IMR-90 (cell line): ENCODE results near the gene C19orf25. TPM values are rescaled to one million over a fixed set of nuclear protein-coding genes. Genes with fewer than 3 reads are reported as not detected.

Experiments used
- ATAC-seq: fragments of 200-7000 bp; cut with Tn5 transposase; 2 replicates; pipeline ENCODE4 v1.9.1; 2020; ENCODE audit warnings: low read depth, mild to moderate bottlenecking, moderate library complexity
- BruUV-seq: library from RNA; stranded (reverse); fragments of 400-500 nt; replicated peaks from 2 replicates; lab custom pipeline; 2021; lab: Mats Ljungman, UMichigan
- CTCF ChIA-PET: fragments of 300-600 bp; formaldehyde crosslinking; extraction: SDS; loops from one replicate; lab custom pipeline; 2021; ENCODE audit warnings: antibody characterized with exemption; lab: Yijun Ruan, JAX
- POLR2A ChIA-PET: fragments of 300-600 bp; sonication (Branson Sonifier 250); formaldehyde crosslinking; loops from one replicate; lab custom pipeline; 2022; ENCODE audit warnings: antibody characterized with exemption; ENCODE audit not compliant: unreplicated experiment; lab: Charles Lee
- DNase-seq: peaks from one replicate; pipeline ENCODE4 v3.0.0; 2013
- H2AFZ ChIP-seq: replicated peaks from 2 replicates; pipeline ENCODE3; 2013; ENCODE audit warnings: low read length, mild to moderate bottlenecking; ENCODE audit not compliant: poor library complexity
- H2AK5ac ChIP-seq: 2 replicates; pipeline ENCODE4 v1.6.1; 2013; ENCODE audit warnings: low read depth, low read length, inconsistent platforms
- H2AK9ac ChIP-seq: replicated peaks from 2 replicates; pipeline ENCODE3; 2013; ENCODE audit warnings: mild to moderate bottlenecking, low read depth, low read length, moderate library complexity; ENCODE audit not compliant: poor library complexity
- H2BK120ac ChIP-seq: 2 replicates; pipeline ENCODE4 v1.6.1; 2013; ENCODE audit warnings: low read depth, low read length, inconsistent platforms
- H2BK15ac ChIP-seq: 3 replicates; pipeline ENCODE4 v1.6.1; 2013; ENCODE audit warnings: low read depth, low read length, inconsistent platforms
- H2BK20ac ChIP-seq: 2 replicates; pipeline ENCODE4 v1.6.1; 2013; ENCODE audit warnings: low read depth, mild to moderate bottlenecking, inconsistent platforms, low read length, moderate library complexity
- H2BK5ac ChIP-seq: 2 replicates; pipeline ENCODE4 v1.6.1; 2013; ENCODE audit warnings: mild to moderate bottlenecking, low read depth, low read length, inconsistent platforms; ENCODE audit not compliant: poor library complexity, severe bottlenecking
- H3K14ac ChIP-seq: replicated peaks from 2 replicates; pipeline ENCODE4 v1.6.1; 2013; ENCODE audit warnings: low read depth, low read length, inconsistent platforms
- H3K18ac ChIP-seq: 2 replicates; pipeline ENCODE4 v1.6.1; 2013; ENCODE audit warnings: low read depth, low read length, control low read depth
- H3K23ac ChIP-seq: 2 replicates; pipeline ENCODE4 v1.6.1; 2013; ENCODE audit warnings: low read depth, low read length, inconsistent platforms
- H3K27ac ChIP-seq: 2 replicates; pipeline ENCODE4 v1.5.1; 2013; ENCODE audit warnings: mild to moderate bottlenecking, control low read depth, low read length; ENCODE audit not compliant: insufficient read depth
- H3K27me3 ChIP-seq: 2 replicates; pipeline ENCODE4 v1.6.1; 2013; ENCODE audit warnings: low read length; ENCODE audit not compliant: control insufficient read depth, insufficient read depth
- H3K36me3 ChIP-seq: 2 replicates; pipeline ENCODE4 v1.6.1; 2013; ENCODE audit warnings: low read length, mixed read lengths; ENCODE audit not compliant: control insufficient read depth, insufficient read depth
- H3K4ac ChIP-seq: 2 replicates; pipeline ENCODE4 v1.6.1; 2013; ENCODE audit warnings: low read depth, low read length, inconsistent platforms
- H3K4me1 ChIP-seq: 2 replicates; pipeline ENCODE4 v1.6.1; 2013; ENCODE audit warnings: low read length, mixed read lengths; ENCODE audit not compliant: control insufficient read depth, insufficient read depth
- H3K4me2 ChIP-seq: 2 replicates; pipeline ENCODE4 v1.6.1; 2013; ENCODE audit warnings: low read depth, mild to moderate bottlenecking, control low read depth, low read length, moderate library complexity
- H3K4me3 ChIP-seq: 2 replicates; pipeline ENCODE4 v1.5.1; 2013; ENCODE audit warnings: low read depth, mild to moderate bottlenecking, control low read depth, low read length, moderate library complexity; ENCODE audit not compliant: insufficient read depth
- H3K56ac ChIP-seq: 2 replicates; pipeline ENCODE4 v1.6.1; 2013; ENCODE audit warnings: low read length, inconsistent platforms; ENCODE audit not compliant: insufficient read depth; ENCODE audit errors: extremely low read depth
- H3K79me1 ChIP-seq, 2 experiments: 2 replicates each; pipeline ENCODE4 v1.6.1; 2013; ENCODE audit warnings: low read length in 2 of 2, inconsistent platforms in 1 of 2, low read depth in 1 of 2
- H3K9ac ChIP-seq: 2 replicates; pipeline ENCODE4 v1.6.1; 2013; ENCODE audit warnings: low read depth, low read length, control low read depth
- H3K9me1 ChIP-seq: 2 replicates; pipeline ENCODE4 v1.6.1; 2013; ENCODE audit warnings: low read length, inconsistent platforms; ENCODE audit not compliant: insufficient read depth
- H3K9me3 ChIP-seq: 2 replicates; pipeline ENCODE4 v1.6.1; 2013; ENCODE audit warnings: low read length; ENCODE audit not compliant: control insufficient read depth, insufficient read depth
- H4K20me1 ChIP-seq: 2 replicates; pipeline ENCODE4 v1.6.1; 2013; ENCODE audit warnings: low read length, inconsistent platforms; ENCODE audit not compliant: insufficient read depth
- H4K5ac ChIP-seq: 2 replicates; pipeline ENCODE4 v1.6.1; 2013; ENCODE audit warnings: mild to moderate bottlenecking, low read depth, low read length, control low read depth
- H4K8ac ChIP-seq, 2 experiments: 2 replicates each; pipeline ENCODE4 v1.6.1; 2013; ENCODE audit warnings: low read depth in 2 of 2, low read length in 2 of 2, control low read depth in 1 of 2, inconsistent platforms in 1 of 2
- H4K91ac ChIP-seq: 2 replicates; pipeline ENCODE4 v1.6.1; 2013; ENCODE audit warnings: low read depth, low read length, inconsistent platforms; ENCODE audit not compliant: insufficient read depth
- CEBPB ChIP-seq: IDR thresholded peaks from 2 replicates; pipeline ENCODE4 v1.6.1; 2012; ENCODE audit warnings: low read depth, low read length, improper control_type of control experiment
- CHD1 ChIP-seq: IDR thresholded peaks from 2 replicates; pipeline ENCODE4 v1.6.1; 2012; ENCODE audit warnings: low read depth, low read length, improper control_type of control experiment
- FOS ChIP-seq: fragments of 150-350 bp; IDR thresholded peaks from 2 replicates; pipeline ENCODE4 v1.6.1; 2016; ENCODE audit warnings: low read depth, low read length
- MAFK ChIP-seq: IDR thresholded peaks from 2 replicates; pipeline ENCODE4 v1.6.1; 2012; ENCODE audit warnings: low read depth, low read length, improper control_type of control experiment
- MAZ ChIP-seq: IDR thresholded peaks from 2 replicates; pipeline ENCODE4 v1.6.1; 2012; ENCODE audit warnings: low read depth, mild to moderate bottlenecking, low read length, improper control_type of control experiment, moderate library complexity, borderline replicate concordance
- MXI1 ChIP-seq: IDR thresholded peaks from 2 replicates; pipeline ENCODE4 v1.6.1; 2012; ENCODE audit warnings: low read depth, mild to moderate bottlenecking, low read length, moderate library complexity, borderline replicate concordance
- NFE2L2 ChIP-seq: fragments of 150-350 bp; IDR thresholded peaks from 2 replicates; pipeline ENCODE4 v1.6.1; 2016; ENCODE audit warnings: low read depth, mild to moderate bottlenecking, low read length
- POLR2A ChIP-seq: IDR thresholded peaks from 2 replicates; pipeline ENCODE4 v1.6.1; 2012; ENCODE audit warnings: mild to moderate bottlenecking, low read depth, low read length
- RAD21 ChIP-seq: IDR thresholded peaks from 2 replicates; pipeline ENCODE4 v1.6.1; 2012; ENCODE audit warnings: low read length, improper control_type of control experiment
- RCOR1 ChIP-seq: IDR thresholded peaks from 2 replicates; pipeline ENCODE4 v1.6.1; 2012; ENCODE audit warnings: mild to moderate bottlenecking, low read length, improper control_type of control experiment; ENCODE audit not compliant: insufficient replicate concordance
- SMC3 ChIP-seq: fragments of 150-350 bp; IDR thresholded peaks from 2 replicates; pipeline ENCODE4 v1.6.1; 2016; ENCODE audit warnings: low read depth, mild to moderate bottlenecking, antibody characterized with exemption, low read length, moderate library complexity
- WGBS, 2 experiments: methylation state at CpG; one replicate each; pipeline versions ENCODE4 v1.1.5 to v1.1.7; 2013; ENCODE audit warnings: missing lambda C conversion rate in 2 of 2; ENCODE audit not compliant: insufficient read length in 1 of 2; ENCODE audit errors: extremely low coverage in 2 of 2; 5-methylcytosine and 5-hydroxymethylcytosine counted together
- dilution Hi-C: fragments of 300-500 bp; cut with HindIII; formaldehyde crosslinking; loops from one replicate; pipeline ENCODE4 v1.14.3; 2018; ENCODE audit warnings: low sequenced_read_pairs; ENCODE audit not compliant: unreplicated experiment
- in situ Hi-C: fragments of 300-500 bp; cut with MboI; formaldehyde crosslinking; loops from 3 replicates; pipeline ENCODE4 v1.14.3; 2019; ENCODE audit warnings: low sequenced_read_pairs, inconsistent platforms, mixed read lengths
- intact Hi-C: fragments of 100-400 bp; cut with micrococcal nuclease; formaldehyde crosslinking; loops from 2 replicates; pipeline ENCODE4 v1.10.0; 2022
- polyA plus RNA-seq, 3 experiments: library from polyadenylated mRNA; depleted of rRNA; stranded (reverse); fragments of >200 nt; gene quantifications; 2 replicates each; pipeline ENCODE4 v1.2.3, GENCODE V29; 2012; ENCODE audit warnings: low replicate concordance in 1 of 3
- total RNA-seq: library from RNA; depleted of rRNA; stranded (reverse); fragments of >200 nt; gene quantifications from 2 replicates; pipeline ENCODE4 v1.2.3, GENCODE V29; 2012
- TF ChIP-seq, protein P1 (sequence below): fragments of 150-350 bp; IDR thresholded peaks from 2 replicates; pipeline ENCODE4 v1.6.1; 2016; ENCODE audit warnings: low read depth, mild to moderate bottlenecking, low read length, moderate library complexity, borderline replicate concordance
- TF ChIP-seq, protein P2 (sequence below): fragments of 150-350 bp; IDR thresholded peaks from 2 replicates; pipeline ENCODE4 v1.6.1; 2017; ENCODE audit warnings: mild to moderate bottlenecking, antibody characterized with exemption, low read length, low read depth

The C19orf25 gene
- total and polyA plus RNA-seq, 2 of the 4 experiments (the other 2 are of a cell fraction), result 10.4 to 34.9 TPM

DNA sequence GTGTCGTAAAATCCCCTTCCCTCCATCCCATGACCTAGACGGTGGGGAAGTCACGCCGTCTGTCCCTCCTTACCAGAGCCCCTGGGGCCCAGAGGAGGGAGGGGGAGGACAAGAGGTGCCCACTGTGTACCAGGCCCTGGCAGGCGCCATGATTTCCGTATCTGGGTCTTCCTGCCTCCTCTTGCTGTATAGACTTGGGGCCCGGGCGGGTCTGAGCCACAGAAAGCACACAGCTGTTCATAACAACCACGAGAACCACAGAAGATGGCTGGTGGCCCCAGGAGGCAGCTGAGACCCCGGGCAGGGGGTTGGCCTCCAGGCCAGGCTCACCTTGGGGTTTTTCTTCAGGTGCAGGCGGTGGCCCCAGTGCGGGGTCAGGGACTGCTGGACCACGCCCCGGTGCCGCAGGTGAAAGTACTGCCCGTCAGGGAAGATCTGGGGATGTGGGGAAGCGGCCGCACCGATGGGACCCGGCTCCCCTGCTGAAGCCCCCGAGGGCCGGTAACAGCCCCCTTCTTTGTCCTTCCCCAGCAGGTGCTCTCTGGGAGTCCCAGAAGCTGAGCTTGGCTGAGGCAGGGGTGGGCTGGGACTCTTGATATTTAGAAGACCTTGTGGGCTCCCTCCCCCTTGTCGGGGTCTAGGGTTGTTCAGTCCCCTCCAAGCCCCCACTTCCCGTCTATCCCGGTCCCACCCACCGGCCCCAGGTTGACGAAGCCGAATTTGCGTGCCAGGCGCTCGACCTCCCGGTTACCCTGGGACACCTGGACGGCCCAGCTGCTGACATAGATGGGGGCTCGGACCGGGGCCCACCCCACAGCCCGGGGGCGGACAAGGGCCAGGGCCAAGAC is 10.7 kb upstream of the C19orf25 start:
- Histone ChIP-seq H3K27me3 (peaks cover 10% of the 10 kb centered on the region; the same call in 1 of the 2 replicates), H2BK5ac (peak overlapping the region; percentile 47), H2AFZ (peak overlapping the region; percentile 99), H3K9me1 (no peaks in the 10 kb centered on the region), H2AK5ac (no peak overlapping the region; the same call in 1 of the 2 replicates), H4K20me1 (peaks cover 3% of the 10 kb centered on the region; the same call in 1 of the 2 replicates), H3K14ac (peak overlapping the region; percentile 73), H3K4me2 (peak overlapping the region; percentile 73), H3K9ac (peak overlapping the region; percentile 66), H3K36me3 (no peaks in the 10 kb centered on the region), H3K4me1 (peaks cover 9% of the 10 kb centered on the region), H3K27ac (peak overlapping the region; percentile 68), H2BK120ac (peak overlapping the region; percentile 60), H4K8ac (peak overlapping the region in 1 of 2 experiments; percentile 83; a peak in 2 of 4 replicates), H3K79me1 (no peaks in the 10 kb centered on the region), H4K91ac (peak overlapping the region; percentile 43; the same call in 1 of the 2 replicates), H3K4me3 (peak overlapping the region; percentile 58), H2BK15ac (no peak overlapping the region), H3K4ac (peak overlapping the region; percentile 77), H4K5ac (peak overlapping the region; percentile 12), H3K18ac (no peak overlapping the region), H3K56ac (no peak overlapping the region), H2BK20ac (no peak overlapping the region), H2AK9ac (peak overlapping the region; percentile 93), H3K9me3 (no peaks in the 10 kb centered on the region), H3K23ac (no peak overlapping the region)
- in situ Hi-C loops, result no loop called here
- intact Hi-C loops, result no loop called here
- CTCF ChIA-PET, result no interaction called here
- dilution Hi-C loops, result no loop called here
- BruUV-seq, result no TSS peak
- DNase-seq (no peak), ATAC-seq (no peak)
- POLR2A ChIA-PET, result no interaction called here
- TF ChIP-seq MXI1 (no peak), NFE2L2 (no peak), MAFK (no peak), RAD21 (no peak), SMC3 (no peak), POLR2A (no peak), MAZ (no peak), CHD1 (no peak), FOS (no peak), CEBPB (no peak), RCOR1 (no peak)
- TF ChIP-seq, protein P1, sequence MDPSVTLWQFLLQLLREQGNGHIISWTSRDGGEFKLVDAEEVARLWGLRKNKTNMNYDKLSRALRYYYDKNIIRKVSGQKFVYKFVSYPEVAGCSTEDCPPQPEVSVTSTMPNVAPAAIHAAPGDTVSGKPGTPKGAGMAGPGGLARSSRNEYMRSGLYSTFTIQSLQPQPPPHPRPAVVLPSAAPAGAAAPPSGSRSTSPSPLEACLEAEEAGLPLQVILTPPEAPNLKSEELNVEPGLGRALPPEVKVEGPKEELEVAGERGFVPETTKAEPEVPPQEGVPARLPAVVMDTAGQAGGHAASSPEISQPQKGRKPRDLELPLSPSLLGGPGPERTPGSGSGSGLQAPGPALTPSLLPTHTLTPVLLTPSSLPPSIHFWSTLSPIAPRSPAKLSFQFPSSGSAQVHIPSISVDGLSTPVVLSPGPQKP, result no peak
- TF ChIP-seq, protein P2, sequence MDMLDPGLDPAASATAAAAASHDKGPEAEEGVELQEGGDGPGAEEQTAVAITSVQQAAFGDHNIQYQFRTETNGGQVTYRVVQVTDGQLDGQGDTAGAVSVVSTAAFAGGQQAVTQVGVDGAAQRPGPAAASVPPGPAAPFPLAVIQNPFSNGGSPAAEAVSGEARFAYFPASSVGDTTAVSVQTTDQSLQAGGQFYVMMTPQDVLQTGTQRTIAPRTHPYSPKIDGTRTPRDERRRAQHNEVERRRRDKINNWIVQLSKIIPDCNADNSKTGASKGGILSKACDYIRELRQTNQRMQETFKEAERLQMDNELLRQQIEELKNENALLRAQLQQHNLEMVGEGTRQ, result no peak
- WGBS, 2 experiments, result 31% methylated on average over 13 of the region's 37 CpGs; no CpG with 5 or more reads in 1 of the 2 experiments
